NCI-H146 treated with DMSO at 0.1 percent for 48 hours (cell line): Measurements from ENCODE around the gene FCHSD1.
A peak's percentile ranks its signal among the peaks of the same experiment; 100 is the strongest.
"Not testable (repeated sequence)": the region's sequence is repeated elsewhere in the genome, so short reads cannot be mapped to it uniquely, and the experiment has no call there.

Source experiments
- DNase-seq: peaks from one replicate; lab custom pipeline; 2025; ENCODE audit not compliant: unreplicated experiment; lab: John Stamatoyannopoulos, UW

FCHSD1 gene

GRCh38 chr5:141618030-141618803 is 33.0 kb downstream of the FCHSD1 start:
- DNase-seq: peak; percentile 32

- no peak for DNase-seq
Observed at GRCh38 chr5:141617682-141618029, 33.6 kb downstream of the FCHSD1 start.

DNA sequence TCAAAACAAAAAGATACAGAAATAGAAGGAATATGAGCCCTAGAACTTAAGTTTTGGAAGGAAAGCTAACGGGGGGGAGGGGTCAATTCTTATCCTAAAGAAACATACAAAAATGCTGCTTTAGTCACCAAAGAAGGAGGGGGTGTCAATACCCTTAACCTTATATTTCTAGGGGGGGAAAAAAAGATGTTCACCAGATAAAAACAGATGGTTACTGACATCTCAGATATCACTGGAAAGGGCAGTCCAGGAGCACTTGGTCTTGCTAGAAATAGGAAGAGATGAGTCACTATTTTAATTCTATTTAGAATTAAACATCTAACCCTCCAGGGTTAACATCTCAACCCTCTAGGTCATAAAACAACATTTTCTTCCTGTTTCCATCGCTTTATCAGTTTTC is 34.1 kb downstream of the FCHSD1 start:
- no peak for DNase-seq

DNA sequence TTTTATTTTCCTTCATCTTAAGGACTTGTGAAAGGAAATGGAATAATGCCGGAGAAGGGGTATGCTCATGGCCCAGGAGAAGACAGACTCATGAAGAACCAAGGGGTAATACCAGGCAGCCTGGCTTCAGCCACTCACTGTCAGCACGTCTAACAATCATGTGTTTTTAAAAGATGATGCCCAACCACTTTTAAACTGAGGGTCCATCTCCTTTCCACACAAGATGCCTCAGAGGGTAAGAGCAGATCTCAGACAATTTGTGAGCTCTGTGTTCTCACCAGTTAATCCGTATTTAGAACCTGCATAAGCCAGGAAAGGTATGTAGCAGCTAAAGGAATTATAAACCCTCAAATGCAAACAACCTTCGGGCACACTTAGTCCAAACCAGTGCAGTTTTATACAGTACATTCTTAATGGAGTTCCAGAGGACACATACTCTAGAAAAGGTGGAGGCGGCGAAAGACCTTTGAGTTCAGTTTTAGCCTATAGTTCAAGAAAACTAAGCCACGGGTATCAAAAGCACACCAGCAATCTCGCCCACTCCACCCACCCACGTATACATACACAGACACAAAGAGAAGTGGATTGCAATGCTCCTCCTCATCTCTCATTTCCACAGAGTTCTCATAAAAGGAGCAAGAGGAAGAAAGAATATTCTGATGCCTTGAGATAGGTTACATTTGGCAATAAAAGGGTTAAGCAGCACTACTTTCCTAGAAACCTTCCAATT is 35.1 kb downstream of the FCHSD1 start:
- no peak for DNase-seq

GRCh38 chr5:141613344-141613743 is 37.9 kb downstream of the FCHSD1 start:
- DNase-seq: no peak

- no peak for DNase-seq
Observed at GRCh38 chr5:141611289-141611688, 39.9 kb downstream of the FCHSD1 start.

DNA sequence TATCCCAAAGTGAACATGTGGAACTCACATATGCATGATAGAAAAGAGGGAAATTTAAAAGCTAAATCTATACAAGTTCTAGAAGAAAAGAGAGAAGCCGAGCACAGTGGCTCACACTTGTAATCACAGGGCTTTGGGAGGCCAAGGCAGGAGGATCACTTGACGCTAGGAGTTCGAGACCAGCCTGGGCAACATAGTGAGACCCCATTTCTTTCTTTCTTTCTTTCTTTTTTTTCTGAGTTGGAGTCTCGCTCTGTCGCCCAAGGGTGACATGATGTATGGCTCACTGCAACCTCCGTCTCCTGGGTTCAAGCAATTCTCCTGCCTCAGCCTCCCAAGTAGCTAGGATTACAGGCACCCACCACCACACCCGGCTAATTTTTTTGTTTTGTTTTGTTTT is 41.3 kb downstream of the FCHSD1 start:
- DNase-seq: not testable (repeated sequence)

- no peak for DNase-seq
Observed at GRCh38 chr5:141609044-141609443, 42.2 kb downstream of the FCHSD1 start.

DNA sequence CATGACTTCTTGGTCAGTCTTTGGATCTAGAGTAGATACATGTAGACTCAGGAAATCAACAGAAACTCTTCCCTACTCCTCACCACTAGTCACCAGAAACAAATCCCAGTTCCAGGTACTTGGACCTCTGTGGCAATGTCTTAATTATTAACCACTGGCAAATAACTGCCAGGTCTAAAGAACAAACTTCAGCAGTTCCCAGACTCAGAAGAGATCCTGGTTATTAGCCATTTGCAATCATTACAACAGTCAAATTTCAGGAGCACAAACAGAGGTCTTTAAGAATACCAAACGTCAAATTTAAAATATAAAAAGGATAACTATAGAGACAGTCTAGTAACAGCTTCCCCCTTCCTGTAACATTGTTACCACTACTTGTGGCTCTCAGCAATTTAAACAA is 42.7 kb downstream of the FCHSD1 start:
- DNase-seq: no peak

DNA sequence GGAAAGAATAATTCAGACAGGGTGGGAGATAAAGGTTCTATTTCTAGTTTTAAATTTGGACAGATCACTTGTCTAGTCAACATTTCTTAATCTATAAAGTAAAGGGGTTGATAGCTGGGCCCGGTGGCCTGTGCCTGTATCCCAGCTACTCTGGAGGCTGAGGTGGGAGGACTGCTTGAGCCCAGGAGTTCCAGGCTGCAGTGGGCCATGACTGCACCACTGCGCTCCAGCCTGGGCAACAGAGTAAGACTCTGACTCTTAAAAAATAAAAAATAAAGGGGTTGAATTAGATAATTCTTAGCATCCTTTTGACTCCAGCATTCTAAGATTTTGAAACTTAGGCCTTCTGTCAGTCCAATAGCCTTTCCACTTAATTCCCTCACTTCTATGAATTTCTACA is 43.2 kb downstream of the FCHSD1 start:
- no peak for DNase-seq

- no peak for DNase-seq
Observed at GRCh38 chr5:141605523-141606277, 45.5 kb downstream of the FCHSD1 start.

GRCh38 chr5:141603923-141604717 is 47.1 kb downstream of the FCHSD1 start:
- DNase-seq: no peak

GRCh38 chr5:141602606-141603005 is 48.6 kb downstream of the FCHSD1 start:
- no peak for DNase-seq

DNA sequence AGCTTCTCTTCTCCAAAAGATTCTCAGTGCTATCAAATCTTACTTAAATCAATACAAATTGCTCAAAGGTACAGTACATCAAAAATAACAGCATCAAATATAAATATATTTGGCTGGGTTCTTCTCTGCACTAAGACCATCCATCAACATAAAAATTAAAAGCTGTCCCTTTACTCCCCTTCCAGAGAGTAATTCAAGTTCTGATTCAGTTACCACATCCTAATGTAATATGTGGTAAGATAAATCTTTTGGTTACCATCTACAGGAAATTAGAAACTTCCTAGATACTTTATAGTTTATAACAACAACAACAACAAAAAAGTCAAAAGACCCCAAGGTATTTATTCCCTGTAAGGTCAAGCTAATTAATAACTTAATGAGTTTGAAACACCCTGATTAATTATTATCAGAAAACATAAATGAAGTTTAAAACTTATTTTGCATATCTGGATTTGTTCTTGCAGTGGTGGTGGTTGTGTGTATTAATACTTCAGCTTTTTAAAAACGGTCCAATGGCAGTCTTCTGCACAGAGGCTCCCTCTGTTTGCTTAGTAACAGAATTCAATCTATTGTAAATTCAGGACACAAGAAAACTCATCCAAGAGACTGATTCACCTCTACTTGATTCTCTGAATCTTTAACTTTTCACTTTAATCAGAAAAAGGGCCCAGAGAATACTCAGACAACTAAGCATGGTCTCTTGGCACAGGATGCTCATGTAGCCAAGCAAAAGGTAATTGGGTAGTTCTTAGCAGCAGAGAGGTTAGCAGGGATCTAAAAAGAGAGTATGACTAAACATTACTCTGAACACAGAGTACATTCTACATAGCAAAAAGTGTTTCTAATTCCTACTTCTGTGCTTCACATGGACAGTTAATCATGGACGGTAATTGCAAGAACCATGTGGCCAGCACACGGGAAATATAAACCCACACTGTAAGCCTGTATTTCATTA is 52.5 kb downstream of the FCHSD1 start:
- no peak for DNase-seq

DNA sequence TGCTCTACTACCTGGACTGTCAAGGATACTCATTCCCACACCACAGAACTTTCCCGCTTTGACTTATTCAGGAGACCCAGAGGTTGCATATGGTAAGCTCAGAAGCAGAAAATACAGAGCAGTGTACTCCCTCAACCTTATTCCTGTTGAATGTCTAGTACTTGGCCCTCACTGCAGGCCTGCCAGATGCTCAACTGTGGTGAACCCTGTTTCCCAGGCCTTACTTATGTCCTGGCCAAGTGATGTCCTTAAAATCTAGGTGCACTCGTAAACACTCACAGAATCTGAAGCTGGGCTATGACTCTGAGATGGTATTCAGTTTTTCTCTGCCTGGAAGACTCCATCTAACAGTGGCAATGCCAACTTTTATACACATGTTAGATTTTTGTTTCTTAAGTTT is 53.4 kb downstream of the FCHSD1 start:
- DNase-seq: no peak

DNA sequence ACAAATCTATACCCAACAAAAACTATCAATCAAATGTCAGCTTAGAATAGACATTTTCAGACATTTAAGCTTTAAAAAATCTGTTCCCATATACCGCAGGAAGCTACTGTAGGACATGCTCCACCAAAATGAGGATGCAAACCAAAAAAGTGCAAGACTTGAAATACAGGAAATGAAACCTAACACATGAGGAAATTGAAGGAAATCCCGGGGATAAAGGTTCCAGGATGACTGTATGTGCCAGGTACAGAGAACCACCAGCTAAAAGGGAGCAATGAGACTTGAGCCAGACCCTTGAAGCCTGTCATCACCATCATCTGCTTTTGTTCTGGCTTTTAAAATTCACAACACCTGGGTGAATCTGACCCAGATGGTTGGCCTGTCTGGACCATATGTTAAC is 53.8 kb downstream of the FCHSD1 start:
- DNase-seq: no peak

DNA sequence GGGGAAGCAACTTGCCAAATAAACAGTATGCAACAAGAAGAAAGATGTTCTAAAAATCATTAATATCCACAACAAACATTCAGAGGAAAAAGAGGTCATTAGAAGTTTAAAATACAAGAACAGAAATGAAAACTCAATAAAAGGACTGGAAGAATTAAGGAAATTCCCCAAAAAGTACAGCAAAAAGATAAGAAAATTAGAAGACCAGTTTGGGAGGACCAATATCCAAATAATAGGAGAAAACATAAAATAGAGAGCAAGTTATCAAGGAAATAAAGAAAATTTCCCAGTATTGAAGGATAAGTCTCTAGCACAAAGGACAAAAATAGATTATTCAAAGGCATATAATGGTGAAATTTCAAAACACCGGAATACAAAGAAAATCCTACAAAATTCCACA is 54.4 kb downstream of the FCHSD1 start:
- no peak for DNase-seq

DNA sequence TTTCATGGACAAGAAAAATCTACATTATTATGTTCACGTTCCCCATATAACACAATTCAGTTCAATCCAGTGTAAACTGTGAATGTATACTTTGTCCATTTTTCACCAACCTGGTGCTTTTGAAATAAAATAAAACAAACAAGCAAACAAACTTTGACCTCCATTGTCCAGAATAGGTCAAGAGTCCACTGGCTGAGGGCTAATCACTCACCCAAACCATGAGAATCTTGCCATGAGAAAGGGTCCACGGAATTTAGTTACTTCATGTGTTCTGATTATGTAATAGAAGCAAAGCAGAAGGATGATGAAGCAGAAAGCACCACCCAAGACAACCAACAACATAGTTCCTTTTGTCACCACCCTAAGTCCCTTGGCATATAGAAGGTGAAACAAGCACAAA is 61.1 kb downstream of the FCHSD1 start:
- no peak for DNase-seq
